SH-SY5Y (cell line): ENCODE results near the gene USP25.

Experiments used
- GATA2 ChIP-seq: IDR thresholded peaks from 2 replicates; pipeline ENCODE4 v1.6.1; 2011; ENCODE audit warnings: mild to moderate bottlenecking, low read depth, low read length
- GATA3 ChIP-seq: IDR thresholded peaks from 2 replicates; pipeline ENCODE4 v1.6.1; 2011; ENCODE audit warnings: low read depth, mild to moderate bottlenecking, low read length, moderate library complexity

GRCh38 chr21:15743593-15743992 is 13.8 kb downstream of the USP25 start:
- TF ChIP-seq GATA2 (no peak), GATA3 (no peak)
